ENCODE measurements around the gene ILRUN. TPM values are rescaled to one million over a fixed set of nuclear protein-coding genes. Genes with fewer than 3 reads are reported as not detected.
"Not testable (repeated sequence)": the region's sequence is repeated elsewhere in the genome, so short reads cannot be mapped to it uniquely, and the experiment has no call there.

ILRUN gene
- polyA plus RNA-seq, 1 experiment, result 37.5 TPM

DNA sequence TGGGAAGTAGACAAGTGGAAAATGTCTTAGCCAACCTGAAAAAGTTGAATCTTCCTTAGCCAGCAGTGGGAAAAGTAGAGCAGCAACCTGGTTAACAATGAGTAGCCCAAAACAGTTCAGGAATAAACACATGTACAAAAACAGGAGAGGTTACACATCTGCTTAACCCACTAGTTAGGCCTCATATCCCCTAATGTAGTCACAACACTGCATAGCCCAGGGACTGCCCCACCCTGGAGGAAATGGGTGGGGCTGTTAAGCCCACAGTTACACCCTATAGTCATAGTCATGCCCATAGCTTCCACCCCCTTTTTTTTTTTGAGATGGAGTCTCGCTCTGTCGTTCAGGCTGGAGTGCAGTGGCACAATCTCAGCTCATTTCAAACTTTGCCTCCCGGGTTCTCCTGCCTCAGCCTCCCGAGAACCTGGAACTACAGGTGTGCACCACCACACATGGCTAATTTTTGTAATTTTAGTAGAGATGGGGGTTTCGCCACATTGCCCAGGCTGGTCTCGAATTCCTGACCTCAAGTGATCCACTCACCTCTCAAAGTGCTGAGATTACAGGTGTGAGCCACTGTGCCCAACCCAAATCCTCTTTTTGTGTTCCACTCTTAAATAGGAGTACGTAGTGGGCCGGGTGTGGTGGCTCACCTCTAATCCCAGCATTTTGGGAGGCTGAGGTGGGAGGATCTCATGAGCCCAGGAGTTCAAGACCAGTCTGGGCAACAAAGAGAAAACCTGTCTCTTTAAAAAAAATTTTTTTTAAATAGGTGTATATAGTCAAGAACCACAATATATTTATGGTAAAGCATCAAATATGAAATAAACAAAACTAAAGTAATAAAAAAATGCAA, 24.5 kb downstream of the ILRUN start:
- Histone ChIP-seq H3K27me3 (ENCODE audit: control insufficient read depth, insufficient read depth, low read length) (no peaks in the 10 kb centered on the region), H3K4me3 (ENCODE audit: low read depth, low read length) (no peak overlapping the region), H3K36me3 (ENCODE audit: control insufficient read depth, insufficient read depth, low read length) (no peaks in the 10 kb centered on the region)
- ChIA-PET POLR2A (interaction anchor here (0.6 kb wide), 1 partner anchor 15 kb away, joined by 3 read pairs; no protein-coding TSS in a partner anchor), CTCF (no interaction called here)
- no peak for DNase-seq (ENCODE audit: low read depth)
- TF ChIP-seq, protein P1, sequence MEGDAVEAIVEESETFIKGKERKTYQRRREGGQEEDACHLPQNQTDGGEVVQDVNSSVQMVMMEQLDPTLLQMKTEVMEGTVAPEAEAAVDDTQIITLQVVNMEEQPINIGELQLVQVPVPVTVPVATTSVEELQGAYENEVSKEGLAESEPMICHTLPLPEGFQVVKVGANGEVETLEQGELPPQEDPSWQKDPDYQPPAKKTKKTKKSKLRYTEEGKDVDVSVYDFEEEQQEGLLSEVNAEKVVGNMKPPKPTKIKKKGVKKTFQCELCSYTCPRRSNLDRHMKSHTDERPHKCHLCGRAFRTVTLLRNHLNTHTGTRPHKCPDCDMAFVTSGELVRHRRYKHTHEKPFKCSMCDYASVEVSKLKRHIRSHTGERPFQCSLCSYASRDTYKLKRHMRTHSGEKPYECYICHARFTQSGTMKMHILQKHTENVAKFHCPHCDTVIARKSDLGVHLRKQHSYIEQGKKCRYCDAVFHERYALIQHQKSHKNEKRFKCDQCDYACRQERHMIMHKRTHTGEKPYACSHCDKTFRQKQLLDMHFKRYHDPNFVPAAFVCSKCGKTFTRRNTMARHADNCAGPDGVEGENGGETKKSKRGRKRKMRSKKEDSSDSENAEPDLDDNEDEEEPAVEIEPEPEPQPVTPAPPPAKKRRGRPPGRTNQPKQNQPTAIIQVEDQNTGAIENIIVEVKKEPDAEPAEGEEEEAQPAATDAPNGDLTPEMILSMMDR (IDR thresholded peaks at IDR 0.05; ENCODE audit: insufficient read depth, low read depth, low read length), result no peak

- no peak overlapping the region for H3K4me3 ChIP-seq (ENCODE audit: low read depth, low read length)
- DNase-seq (ENCODE audit: low read depth), result no peak
- CTCF ChIA-PET, result no interaction called here
Measured at GRCh38 chr6:34671367-34671766, 25.2 kb downstream of the ILRUN start.

DNA sequence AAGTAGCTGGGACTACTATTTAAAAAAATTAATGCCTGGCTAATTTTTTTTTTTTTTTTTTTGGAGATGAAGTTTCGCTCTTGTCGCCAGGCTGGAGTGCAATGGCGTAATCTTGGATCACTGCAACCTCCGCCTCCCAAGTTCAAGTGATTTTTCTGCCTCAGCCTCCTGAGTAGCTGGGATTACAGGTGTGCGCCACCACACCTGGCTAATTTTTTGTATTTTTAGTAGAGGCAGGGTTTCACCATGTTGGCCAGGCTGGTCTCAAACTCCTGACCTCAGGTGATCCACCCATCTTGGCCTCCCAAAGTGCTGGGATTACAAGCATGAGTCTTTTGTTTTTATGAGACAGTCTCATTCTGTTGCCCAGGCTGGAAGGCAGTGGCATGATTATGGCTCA, 27.8 kb downstream of the ILRUN start:
- H3K36me3 ChIP-seq (ENCODE audit: control insufficient read depth, insufficient read depth, low read length); DNase-seq (ENCODE audit: low read depth); POLR2A ChIA-PET; H3K27me3 ChIP-seq (ENCODE audit: control insufficient read depth, insufficient read depth, low read length); CTCF ChIA-PET; H3K4me3 ChIP-seq (ENCODE audit: low read depth, low read length): not testable (repeated sequence)

More at GRCh38 chr6:34671367-34671766, 25.2 kb downstream of the ILRUN start:
- Histone ChIP-seq H3K27me3 (ENCODE audit: control insufficient read depth, insufficient read depth, low read length) (no peaks in the 10 kb centered on the region), H3K36me3 (ENCODE audit: control insufficient read depth, insufficient read depth, low read length) (no peaks in the 10 kb centered on the region)
- POLR2A ChIA-PET, result no interaction called here
- TF ChIP-seq, protein P1 (IDR thresholded peaks at IDR 0.05; ENCODE audit: insufficient read depth, low read depth, low read length), result no peak

DNA sequence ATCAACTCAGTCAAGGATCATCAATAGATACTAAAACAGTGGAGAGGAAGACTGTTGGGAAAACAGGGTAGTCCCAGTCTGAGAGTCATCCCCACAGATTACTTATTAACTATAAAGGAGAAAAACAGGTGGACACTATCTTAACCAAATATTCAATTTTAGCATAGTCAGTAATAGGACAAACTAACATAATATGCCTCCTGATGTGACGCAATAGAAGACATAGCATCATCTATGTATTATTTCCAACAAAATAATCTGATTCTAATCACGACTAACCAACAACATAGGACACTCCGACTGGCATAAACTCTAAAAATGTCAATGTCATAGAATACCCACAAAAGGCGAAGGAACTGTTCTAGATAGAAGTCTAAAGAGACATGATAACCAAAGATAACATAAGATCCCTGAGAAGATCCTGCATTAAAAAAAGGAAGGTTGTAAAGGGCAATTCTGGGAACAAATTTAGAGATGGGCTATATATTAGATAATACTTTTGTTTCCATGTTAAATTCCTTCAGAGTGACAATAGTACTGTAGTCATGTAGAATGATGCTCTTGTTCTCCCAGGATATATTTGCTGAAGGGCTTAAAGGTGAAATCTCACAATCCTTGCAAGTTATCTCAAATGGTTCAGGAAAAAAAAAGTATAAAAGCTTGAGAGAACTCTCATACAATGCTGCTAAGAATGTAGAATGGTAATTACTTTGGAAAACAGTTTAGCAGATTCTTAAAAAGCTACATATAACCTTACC, 28.9 kb downstream of the ILRUN start:
- ChIA-PET CTCF (no interaction called here), POLR2A (no interaction called here)
- TF ChIP-seq, protein P1 (IDR thresholded peaks at IDR 0.05; ENCODE audit: insufficient read depth, low read depth, low read length), result no peak
- Histone ChIP-seq H3K27me3 (ENCODE audit: control insufficient read depth, insufficient read depth, low read length) (no peaks in the 10 kb centered on the region), H3K4me3 (ENCODE audit: low read depth, low read length) (no peak overlapping the region), H3K36me3 (ENCODE audit: control insufficient read depth, insufficient read depth, low read length) (no peaks in the 10 kb centered on the region)
- no peak for DNase-seq (ENCODE audit: low read depth)

DNA sequence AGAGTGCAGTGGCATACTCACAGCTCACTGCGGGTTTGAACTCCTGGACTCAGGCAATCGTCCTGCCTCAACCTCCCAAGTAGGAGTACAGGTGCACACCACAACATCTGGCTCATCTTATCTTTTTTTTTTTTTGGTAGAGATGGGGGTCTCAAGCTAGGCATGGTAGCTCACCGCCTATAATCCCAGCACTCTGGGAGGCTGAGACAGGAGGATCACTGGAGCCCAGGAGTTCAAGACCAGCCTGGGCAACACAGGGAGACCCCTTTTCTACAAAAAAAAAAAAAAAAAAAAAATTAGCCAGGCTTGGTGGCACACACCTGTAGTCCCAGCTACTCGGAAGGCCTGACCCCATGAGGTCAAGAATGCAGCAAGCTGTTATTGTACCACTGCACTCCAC, 31.5 kb downstream of the ILRUN start:
- TF ChIP-seq, protein P1 (IDR thresholded peaks at IDR 0.05; ENCODE audit: insufficient read depth, low read depth, low read length), result no peak
- no peaks in the 10 kb centered on the region for H3K36me3 ChIP-seq (ENCODE audit: control insufficient read depth, insufficient read depth, low read length)
- no peak overlapping the region for H3K4me3 ChIP-seq (ENCODE audit: low read depth, low read length)
- no peak for DNase-seq (ENCODE audit: low read depth)
- ChIA-PET POLR2A (interaction anchor here (0.6 kb wide), 1 partner anchor 13 kb away, joined by 9 read pairs; no protein-coding TSS in a partner anchor), CTCF (interaction anchor here (0.7 to 1.2 kb wide), 2 partner anchors 8 to 1177 kb away, joined by 3 to 4 read pairs; no protein-coding TSS in a partner anchor)
- no peaks in the 10 kb centered on the region for H3K27me3 ChIP-seq (ENCODE audit: control insufficient read depth, insufficient read depth, low read length)
